ENCODE results near the gene BNC2.

GRCh38 chr9:16615451-16615850, 255.0 kb downstream of the BNC2 start:
- TF ChIP-seq PKNOX1 (IDR thresholded peaks at IDR 0.05): no peak
- no peak for TF ChIP-seq BHLHE40 (IDR thresholded peaks at IDR 0.05; ENCODE audit: borderline replicate concordance)
- TF ChIP-seq TARDBP (IDR thresholded peaks at IDR 0.05): no peak
